A673 (cell line): ENCODE results near the gene SH2D6. TPM values are rescaled to one million over a fixed set of nuclear protein-coding genes. Genes with fewer than 3 reads are reported as not detected.
A peak's percentile ranks its signal among the peaks of the same experiment; 100 is the strongest.
"Not testable (repeated sequence)": the region's sequence is repeated elsewhere in the genome, so short reads cannot be mapped to it uniquely, and the experiment has no call there.

Source experiments
- BruUV-seq: library from RNA; stranded (reverse); fragments of 400-500 nt; replicated peaks from 2 replicates; lab custom pipeline; 2021; lab: Mats Ljungman, UMichigan
- CTCF ChIA-PET: fragments of 300-600 bp; sonication (Branson Sonifier 250); formaldehyde crosslinking; loops from one replicate; lab custom pipeline; 2022; ENCODE audit warnings: antibody characterized with exemption; lab: Charles Lee
- POLR2A ChIA-PET: fragments of 300-600 bp; sonication (Branson Sonifier 250); formaldehyde crosslinking; loops from one replicate; lab custom pipeline; 2022; ENCODE audit warnings: antibody characterized with exemption; ENCODE audit not compliant: low non-redundant PET; lab: Charles Lee
- DNase-seq: peaks from one replicate; pipeline ENCODE4 v3.0.0-alpha.2; 2015; ENCODE audit warnings: low spot score
- H3K27ac ChIP-seq: fragments of 200-600 bp; sonication (generic); 2 replicates; pipeline ENCODE4 v1.5.1; 2016; ENCODE audit warnings: mixed run types, low read depth, mild to moderate bottlenecking, mixed read lengths, antibody characterized with exemption, low read length; ENCODE audit not compliant: poor library complexity, severe bottlenecking
- H3K27me3 ChIP-seq: fragments of 200-600 bp; sonication (generic); replicated peaks from 2 replicates; pipeline ENCODE4 v1.6.1; 2017; ENCODE audit warnings: mixed run types, low read depth, mild to moderate bottlenecking, mixed read lengths, antibody characterized with exemption, low read length; ENCODE audit not compliant: insufficient read depth, poor library complexity
- H3K36me3 ChIP-seq: fragments of 200-600 bp; sonication (generic); 2 replicates; pipeline ENCODE4 v1.6.1; 2016; ENCODE audit warnings: mixed run types, mild to moderate bottlenecking, mixed read lengths, antibody characterized with exemption, low read length; ENCODE audit not compliant: insufficient read depth, poor library complexity, severe bottlenecking
- H3K4me1 ChIP-seq: fragments of 200-600 bp; sonication (generic); 2 replicates; pipeline ENCODE4 v1.6.1; 2017; ENCODE audit warnings: mixed run types, mild to moderate bottlenecking, mixed read lengths, antibody characterized with exemption, low read length; ENCODE audit not compliant: insufficient read depth, poor library complexity, severe bottlenecking
- H3K4me3 ChIP-seq: fragments of 200-600 bp; sonication (generic); 2 replicates; pipeline ENCODE4 v1.5.1; 2016; ENCODE audit warnings: low read depth, mixed run types, mild to moderate bottlenecking, mixed read lengths, low read length; ENCODE audit not compliant: poor library complexity, severe bottlenecking
- H3K9me3 ChIP-seq: fragments of 200-600 bp; sonication (generic); 2 replicates; pipeline ENCODE4 v1.6.1; 2016; ENCODE audit warnings: mixed run types, low read depth, mild to moderate bottlenecking, mixed read lengths, antibody characterized with exemption, low read length; ENCODE audit not compliant: poor library complexity, severe bottlenecking
- CTCF ChIP-seq: fragments of 300-800, 200-600 bp; sonication (generic); conservative IDR thresholded peaks from 2 replicates; pipeline ENCODE4 v1.5.1; 2017; ENCODE audit warnings: low read depth, mild to moderate bottlenecking, antibody characterized with exemption, low read length, moderate library complexity, mixed read lengths
- EZH2 ChIP-seq: fragments of 200-600 bp; sonication (generic); IDR thresholded peaks from 2 replicates; pipeline ENCODE4 v1.6.1; 2017; ENCODE audit warnings: borderline replicate concordance, low read depth, mild to moderate bottlenecking, mixed read lengths, antibody characterized with exemption, low read length; ENCODE audit not compliant: poor library complexity, severe bottlenecking
- intact Hi-C: fragments of 100-400 bp; cut with micrococcal nuclease; formaldehyde crosslinking; loops from one replicate; pipeline ENCODE4 v1.10.0; 2022; ENCODE audit not compliant: unreplicated experiment
- total RNA-seq: library from RNA; stranded (reverse); gene quantifications from 2 replicates; pipeline ENCODE4 v1.2.3, GENCODE V29; 2021

The SH2D6 gene
- total RNA-seq, 1 experiment from 2014 or later: 0.52 TPM

DNA sequence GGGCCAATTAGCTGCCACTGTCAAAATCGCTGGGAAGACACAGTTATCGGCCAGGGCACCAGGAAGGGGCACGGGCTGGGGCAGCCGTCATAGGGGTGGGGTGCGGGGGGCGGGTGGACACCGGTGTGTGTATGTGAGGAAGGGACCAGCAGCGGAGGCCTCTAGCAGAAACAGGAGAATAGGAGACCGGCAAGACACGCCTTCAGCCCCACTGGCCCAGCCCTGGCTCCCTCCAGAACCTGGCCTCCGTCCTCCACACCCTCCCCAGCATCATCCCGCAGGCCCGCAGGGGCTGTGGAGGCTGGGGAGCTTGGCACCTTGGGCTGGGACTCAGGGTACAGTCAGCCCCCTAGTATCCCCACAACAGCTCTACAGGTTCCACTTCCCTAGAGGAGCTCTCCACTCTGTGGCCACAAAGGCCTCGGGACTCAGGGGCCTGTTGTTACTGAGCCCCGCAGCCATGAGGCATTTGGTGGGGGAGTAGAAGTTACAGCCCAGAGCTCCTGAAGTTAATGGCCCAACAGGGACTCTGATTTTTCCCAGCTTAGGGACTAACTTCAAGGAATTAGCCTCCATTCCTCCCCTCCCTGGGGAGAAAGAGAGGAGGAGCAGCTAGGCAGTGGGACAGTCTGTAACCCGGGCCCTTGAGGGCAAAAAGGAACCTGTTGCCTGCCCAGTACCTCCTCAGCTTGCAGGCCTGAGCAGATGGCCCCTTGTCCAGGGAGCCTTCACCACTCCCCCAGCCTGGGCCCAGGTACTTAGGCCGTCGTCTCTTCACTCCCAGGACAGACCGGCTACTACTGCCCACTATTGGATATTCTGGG lies 19.9 kb downstream of the SH2D6 start:
- TF ChIP-seq CTCF (no peak), EZH2 (no peak)
- Histone ChIP-seq H3K27ac (peak overlapping the region; percentile 86), H3K27me3 (no peaks in the 10 kb centered on the region), H3K9me3 (no peaks in the 10 kb centered on the region), H3K36me3 (no peaks in the 10 kb centered on the region), H3K4me1 (peaks cover 24% of the 10 kb centered on the region), H3K4me3 (peak overlapping the region; percentile 40)
- POLR2A ChIA-PET: no interaction called here
- intact Hi-C loops: no loop called here
- BruUV-seq: no TSS peak
- CTCF ChIA-PET: no interaction called here
- DNase-seq: no peak

DNA sequence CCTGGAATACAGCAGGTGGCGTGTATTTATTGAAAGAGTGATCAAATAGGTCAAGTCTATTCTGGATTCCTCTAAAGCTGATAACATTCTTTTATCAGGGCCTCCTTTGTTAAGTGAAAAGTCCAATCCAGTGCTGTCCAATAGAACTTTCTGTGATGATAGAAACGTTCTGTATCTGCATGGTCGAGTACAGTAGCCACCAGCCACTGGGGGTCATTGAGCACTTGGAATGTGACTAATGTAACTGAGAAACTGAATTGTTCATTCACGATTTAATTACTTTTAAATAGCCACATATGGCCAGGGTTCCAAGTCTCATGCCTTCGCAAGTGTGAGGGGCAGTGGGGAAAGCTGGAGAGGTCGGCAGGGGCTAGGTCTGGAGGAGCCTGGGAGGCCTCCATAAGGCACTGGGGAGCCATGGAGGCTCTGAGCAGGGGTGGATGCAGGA lies 20.5 kb downstream of the SH2D6 start:
- TF ChIP-seq EZH2: no peak
- TF ChIP-seq CTCF: no peak
- Histone ChIP-seq H3K27me3 (no peaks in the 10 kb centered on the region), H3K4me1 (peaks cover 24% of the 10 kb centered on the region), H3K27ac (peak overlapping the region; percentile 86), H3K4me3 (no peak overlapping the region), H3K36me3 (no peaks in the 10 kb centered on the region), H3K9me3 (no peaks in the 10 kb centered on the region)
- POLR2A ChIA-PET: no interaction called here
- CTCF ChIA-PET: no interaction called here
- intact Hi-C loops: no loop called here
- BruUV-seq: no TSS peak
- no peak for DNase-seq

GRCh38 chr2:85439569-85439968 lies 21.1 kb downstream of the SH2D6 start:
- CTCF ChIA-PET, H3K36me3 ChIP-seq, DNase-seq, H3K4me3 ChIP-seq, BruUV-seq, H3K9me3 ChIP-seq, intact Hi-C loops, H3K27me3 ChIP-seq, POLR2A ChIA-PET, H3K27ac ChIP-seq: not testable (repeated sequence)
- H3K4me1 ChIP-seq: peaks cover 26% of the 10 kb centered on the region
